ENCODE results near the gene EPN2.
"Not testable (repeated sequence)": the region's sequence is repeated elsewhere in the genome, so short reads cannot be mapped to it uniquely, and the experiment has no call there.

Gene EPN2

DNA sequence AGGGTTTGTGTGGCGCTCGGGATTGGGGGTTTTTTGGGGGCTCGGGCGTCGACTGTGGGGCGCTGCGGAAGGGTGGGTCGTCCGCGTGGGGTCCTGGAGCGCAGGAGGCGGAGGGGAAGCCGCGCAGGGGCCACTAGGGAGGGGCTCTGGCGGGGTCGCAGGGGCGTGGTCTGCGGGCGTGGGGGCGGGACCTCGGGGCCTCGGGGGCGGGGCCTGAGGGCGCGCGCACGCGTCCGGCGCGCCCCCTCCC lies at the start of gene EPN2:
Gene EPN2 (plus strand): TSS at position 228 of the 250 bp plus-strand sequence. CDS start 45,754 bp downstream, outside the sequence.
- DNase-seq (ENCODE audit: low read depth): not testable (repeated sequence)

DNA sequence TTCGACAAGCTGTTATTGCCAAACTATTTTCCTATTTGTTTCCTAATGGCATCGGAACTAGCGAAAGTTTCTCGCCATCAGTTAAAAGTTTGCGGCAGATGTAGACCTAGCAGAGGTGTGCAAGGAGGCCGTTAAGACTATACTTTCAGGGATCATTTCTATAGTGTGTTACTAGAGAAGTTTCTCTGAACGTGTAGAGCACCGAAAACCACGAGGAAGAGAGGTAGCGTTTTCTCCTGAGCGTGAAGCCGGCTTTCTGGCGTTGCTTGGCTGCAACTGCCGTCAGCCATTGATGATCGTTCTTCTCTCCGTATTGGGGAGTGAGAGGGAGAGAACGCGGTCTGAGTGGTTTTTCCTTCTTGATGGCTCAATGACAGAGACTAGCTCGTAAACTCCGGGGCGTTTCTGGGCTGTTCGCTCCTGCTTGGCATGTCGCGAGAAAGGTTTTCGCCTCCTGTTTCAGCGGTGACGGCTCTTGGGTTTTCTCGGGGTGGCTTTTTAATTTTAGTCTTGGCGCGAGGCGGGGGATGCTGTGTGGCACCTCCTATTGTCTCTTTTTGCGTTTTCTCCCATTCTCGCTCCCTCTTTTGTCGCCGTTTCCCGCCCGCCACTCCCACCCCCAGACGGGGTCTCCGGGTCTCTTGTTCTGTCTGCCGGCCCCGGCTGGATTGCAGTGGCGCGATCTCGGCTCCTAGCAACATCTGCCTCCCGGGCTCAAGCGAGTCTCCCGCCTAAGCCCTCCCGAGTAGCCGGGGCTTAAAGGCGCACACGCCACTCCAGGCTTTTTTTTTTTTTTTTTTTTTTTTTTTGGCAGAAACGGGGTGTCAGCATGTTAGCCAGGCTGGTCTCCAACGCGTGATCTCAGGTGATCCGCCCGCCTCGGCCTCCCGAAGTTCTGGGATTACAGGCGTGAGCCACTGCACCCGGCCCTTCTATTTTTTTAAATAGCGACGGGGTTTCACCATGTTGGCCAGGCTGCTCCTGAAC lies 49.0 kb upstream of the EPN2 start:
- not testable (repeated sequence) for DNase-seq (ENCODE audit: low read depth)

DNA sequence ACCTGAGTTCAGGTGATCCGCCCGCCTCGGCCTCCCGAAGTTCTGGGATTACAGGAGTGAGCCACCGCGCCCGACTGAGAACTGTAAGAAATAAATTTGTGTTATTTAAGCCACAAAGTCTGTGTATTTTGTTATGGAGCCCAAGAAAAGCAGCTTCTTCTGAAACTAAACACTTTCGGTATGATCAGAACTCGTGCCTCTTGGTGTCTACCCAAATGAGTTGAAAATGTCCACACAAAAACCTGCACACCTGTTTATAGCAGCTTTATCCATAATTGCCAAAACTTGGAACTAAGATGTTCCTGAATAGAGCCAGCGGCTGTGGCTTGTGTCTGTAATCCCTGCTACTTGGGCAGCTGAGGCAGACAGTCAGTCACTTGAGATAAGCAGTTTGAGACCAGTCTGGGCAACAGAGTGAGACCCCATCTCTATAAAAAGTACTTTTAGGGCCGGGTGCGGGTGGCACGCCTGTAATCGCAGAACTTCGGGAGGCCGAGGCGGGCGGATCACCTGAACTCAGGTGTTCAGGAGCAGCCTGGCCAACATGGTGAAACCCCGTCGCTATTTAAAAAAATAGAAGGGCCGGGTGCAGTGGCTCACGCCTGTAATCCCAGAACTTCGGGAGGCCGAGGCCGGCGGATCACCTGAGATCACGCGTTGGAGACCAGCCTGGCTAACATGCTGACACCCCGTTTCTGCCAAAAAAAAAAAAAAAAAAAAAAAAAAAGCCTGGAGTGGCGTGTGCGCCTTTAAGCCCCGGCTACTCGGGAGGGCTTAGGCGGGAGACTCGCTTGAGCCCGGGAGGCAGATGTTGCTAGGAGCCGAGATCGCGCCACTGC lies 48.1 kb upstream of the EPN2 start:
- DNase-seq (ENCODE audit: low read depth): not testable (repeated sequence)

DNA sequence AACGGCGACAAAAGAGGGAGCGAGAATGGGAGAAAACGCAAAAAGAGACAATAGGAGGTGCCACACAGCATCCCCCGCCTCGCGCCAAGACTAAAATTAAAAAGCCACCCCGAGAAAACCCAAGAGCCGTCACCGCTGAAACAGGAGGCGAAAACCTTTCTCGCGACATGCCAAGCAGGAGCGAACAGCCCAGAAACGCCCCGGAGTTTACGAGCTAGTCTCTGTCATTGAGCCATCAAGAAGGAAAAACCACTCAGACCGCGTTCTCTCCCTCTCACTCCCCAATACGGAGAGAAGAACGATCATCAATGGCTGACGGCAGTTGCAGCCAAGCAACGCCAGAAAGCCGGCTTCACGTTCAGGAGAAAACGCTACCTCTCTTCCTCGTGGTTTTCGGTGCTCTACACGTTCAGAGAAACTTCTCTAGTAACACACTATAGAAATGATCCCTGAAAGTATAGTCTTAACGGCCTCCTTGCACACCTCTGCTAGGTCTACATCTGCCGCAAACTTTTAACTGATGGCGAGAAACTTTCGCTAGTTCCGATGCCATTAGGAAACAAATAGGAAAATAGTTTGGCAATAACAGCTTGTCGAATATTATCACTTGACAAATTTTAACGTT lies 47.3 kb upstream of the EPN2 start:
- DNase-seq (ENCODE audit: low read depth): not testable (repeated sequence)

DNA sequence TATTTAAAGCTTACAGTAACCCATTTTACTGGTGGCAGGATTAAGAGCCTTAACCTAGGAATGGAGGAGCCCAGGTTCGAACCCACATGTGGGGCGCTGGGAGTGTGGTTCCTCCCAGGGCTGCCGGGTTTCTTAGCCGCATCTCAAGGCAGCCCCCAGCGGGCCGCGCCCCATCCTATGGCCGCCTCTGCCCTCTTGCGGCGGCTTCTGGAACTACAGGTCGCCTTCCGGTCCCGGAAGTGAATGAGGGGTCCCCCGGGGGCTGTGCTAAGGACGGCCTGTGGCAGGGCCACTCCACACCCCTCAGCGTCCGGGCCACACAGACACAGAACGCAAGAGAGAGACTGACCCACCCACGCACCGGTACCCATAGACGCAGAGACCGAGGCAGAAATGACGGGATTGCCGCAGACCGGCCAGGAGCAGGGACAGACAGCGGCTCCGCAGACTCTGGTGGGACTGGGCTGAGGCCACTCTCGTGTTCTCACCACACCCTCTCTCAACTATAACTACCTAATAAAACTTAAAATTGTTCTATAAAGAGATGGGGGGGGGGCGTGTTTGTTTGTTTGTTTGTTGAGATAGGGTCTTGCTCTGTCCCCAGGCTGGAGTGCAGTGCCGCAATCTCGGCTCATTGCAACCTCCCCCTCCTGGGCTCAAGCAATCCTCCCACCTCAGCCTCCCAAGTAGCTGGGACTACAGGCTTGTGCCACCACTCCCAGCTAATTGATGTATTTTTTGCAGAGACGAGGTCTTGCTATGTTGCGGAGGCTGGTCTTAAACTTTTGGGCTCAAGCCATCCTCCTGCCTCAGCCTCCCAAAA lies 40.6 kb upstream of the EPN2 start:
- peak; percentile 4 for DNase-seq (ENCODE audit: low read depth)

DNA sequence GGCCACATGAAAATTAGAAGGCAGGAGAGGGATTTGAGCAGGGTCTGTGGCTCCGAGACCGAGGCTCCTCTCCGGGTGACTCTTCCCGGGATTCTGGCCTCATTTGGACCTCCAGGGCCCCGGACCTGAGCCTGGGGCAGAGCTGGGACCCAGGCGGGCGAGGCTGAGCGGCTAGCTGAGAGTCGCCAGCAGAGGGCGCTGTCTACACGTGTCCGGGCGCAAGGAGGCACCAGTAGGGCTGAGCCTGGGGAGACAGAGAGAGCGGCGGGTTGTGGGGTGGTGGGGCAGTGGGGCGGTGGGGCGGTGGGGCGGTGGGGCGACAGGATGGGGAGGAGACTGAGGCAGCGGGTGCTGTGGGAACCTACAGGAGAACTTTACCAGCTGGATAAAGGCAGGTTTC lies 34.7 kb upstream of the EPN2 start:
- DNase-seq (ENCODE audit: low read depth): not testable (repeated sequence)

DNA sequence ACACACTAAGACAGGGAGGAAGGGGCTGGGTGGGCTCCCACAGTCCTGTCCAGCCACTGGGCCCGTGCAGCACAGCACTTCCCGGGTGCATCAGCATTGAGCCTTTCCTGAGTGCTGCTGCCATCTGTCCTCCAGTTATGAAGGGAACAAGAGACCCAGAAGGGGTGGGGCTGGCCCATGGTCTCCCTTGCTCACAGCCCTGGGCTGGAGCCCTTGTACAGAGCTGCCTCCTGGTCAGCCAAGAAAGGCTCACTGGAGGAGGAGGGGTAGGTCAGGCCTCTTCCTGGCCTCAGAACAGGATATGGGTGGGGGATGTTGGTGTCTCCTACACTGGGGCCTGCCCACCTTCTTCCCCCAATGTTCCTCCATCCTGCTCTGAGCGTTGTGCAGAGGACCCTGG lies 33.7 kb upstream of the EPN2 start:
- not testable (repeated sequence) for DNase-seq (ENCODE audit: low read depth)

DNA sequence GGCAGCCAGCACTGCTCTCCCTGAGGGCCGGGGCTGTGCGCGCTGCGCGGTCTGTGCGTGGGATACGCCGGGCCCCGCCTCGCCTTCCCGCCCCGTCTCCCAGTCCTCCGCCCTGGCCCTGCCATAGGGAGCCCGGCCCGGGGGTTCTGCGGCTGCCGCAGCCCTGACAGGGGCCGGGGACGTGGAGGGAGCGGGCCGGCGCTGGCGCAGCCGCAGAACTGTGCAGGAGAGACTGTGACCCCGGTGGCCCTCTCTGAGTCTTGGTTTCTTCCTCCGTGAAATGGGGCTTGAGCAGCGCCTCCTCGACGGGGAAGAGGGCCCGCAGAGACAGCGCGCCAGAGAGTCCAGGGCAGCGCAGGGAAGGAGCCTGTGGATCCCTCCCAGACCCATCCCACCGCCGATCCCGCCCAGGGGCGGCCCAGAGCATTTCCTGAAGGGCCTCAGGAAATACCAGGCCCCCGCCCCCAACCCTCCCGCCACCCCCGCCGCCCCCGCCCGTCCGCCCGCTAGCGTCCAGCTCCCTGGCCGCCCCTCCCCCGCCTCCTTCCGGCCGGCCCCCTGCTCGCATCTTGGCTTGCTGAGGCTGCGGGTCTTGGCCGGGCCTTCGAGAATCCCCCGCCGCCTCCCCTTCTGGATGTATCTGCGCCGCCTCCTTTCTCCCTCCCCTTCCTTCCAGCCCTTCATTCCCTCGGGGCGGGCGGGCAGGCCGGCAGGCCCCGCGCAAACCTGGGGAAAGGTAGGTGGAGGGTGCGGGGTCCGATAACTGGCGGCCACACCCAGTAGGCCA lies 21.9 kb upstream of the EPN2 start:
- not testable (repeated sequence) for DNase-seq (ENCODE audit: low read depth)

DNA sequence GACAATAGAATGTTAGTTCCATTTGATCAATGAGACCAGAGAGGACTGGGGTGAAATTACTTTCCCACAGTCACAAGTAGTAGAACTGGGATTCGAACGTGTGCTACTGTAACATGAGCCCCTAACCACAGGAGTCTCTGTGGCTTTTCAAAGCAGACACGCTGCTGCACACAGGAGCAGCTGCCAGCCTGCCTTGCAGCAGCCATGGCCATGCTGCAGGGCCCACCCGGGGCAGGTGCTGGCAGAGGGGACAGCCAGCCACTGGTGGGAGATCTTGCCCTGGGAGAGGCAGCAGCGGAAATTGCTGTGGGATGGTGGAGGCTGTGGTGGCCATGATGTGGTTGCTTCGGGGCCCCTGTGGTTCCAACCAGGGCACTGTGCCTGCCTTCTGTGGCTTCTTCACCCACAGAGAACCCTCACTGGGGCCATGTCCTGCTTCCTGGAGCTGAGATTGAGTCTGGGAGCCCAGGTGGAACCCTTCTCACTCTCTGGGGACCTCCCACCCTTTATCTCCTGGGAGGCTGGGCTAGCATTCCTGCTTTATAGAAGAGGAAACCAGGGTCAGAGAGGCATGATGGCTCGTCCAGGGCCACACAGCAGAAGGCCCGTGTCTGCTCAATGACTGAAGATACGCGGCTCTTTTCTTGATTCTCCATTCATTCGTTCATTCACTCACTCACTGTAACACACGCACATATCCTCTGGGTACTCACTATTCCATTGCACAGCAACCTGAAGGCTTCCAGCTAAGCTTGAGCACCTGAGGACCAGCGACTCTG lies 20.8 kb upstream of the EPN2 start:
- DNase-seq (ENCODE audit: low read depth): not testable (repeated sequence)

DNA sequence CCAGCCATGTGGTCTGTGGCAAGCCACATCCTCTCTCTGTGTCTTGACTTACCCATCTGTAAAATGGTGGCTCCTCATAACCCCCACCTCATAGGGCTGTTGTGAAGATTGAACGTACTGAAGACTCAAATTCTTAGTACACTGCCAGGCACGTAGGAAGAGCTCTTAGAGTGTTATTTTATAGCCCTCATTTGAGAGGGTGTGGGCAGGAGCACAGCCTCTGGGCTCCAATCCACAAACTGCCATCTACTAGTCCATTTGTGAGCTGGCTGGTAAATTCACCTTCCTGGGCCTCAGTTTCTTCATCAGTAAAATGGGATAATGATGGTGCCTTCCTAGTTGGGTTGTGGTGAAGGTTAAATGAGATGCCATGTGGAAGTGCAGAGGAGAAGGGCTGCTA lies 18.3 kb upstream of the EPN2 start:
- DNase-seq (ENCODE audit: low read depth): not testable (repeated sequence)

DNA sequence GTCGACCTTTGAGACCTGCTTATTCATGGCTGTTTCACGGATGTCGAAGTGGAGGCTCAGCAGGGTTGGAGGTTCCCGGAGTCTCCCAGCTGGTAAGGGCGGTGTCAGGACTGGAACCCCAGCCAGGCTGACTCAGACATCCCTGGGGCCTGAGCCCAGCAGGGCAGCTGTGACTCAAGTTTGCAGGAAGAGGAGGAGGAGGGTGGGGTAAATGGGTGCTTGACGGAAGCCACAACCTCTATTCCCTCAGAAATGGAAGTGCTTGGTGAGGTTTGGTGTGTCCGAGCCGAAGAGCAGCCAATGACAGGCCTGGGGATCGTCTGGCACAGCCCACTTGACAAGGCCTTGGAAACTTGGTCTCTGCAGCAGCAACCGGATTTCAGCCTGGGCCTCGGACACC lies 17.8 kb upstream of the EPN2 start:
- DNase-seq (ENCODE audit: low read depth): not testable (repeated sequence)

DNA sequence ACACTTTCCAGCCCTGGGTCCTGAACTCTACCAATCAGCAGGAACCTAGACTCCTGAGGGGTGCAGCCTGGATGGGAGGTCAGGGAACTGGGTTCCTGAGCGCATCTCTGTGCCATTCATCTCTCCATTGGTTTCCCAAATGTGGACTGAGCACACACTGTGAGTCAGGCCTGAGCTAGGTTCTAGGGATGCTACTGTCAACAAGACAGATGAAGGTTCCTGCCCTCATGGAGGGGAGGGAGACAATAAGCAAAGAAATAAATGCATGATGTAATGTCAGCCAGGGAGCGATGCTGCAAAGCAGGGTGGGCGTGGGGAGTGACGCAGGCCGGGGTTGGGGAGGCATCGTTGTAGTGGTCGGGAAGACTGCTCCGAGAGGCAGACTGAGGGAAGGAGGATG lies 17.0 kb upstream of the EPN2 start:
- not testable (repeated sequence) for DNase-seq (ENCODE audit: low read depth)

DNA sequence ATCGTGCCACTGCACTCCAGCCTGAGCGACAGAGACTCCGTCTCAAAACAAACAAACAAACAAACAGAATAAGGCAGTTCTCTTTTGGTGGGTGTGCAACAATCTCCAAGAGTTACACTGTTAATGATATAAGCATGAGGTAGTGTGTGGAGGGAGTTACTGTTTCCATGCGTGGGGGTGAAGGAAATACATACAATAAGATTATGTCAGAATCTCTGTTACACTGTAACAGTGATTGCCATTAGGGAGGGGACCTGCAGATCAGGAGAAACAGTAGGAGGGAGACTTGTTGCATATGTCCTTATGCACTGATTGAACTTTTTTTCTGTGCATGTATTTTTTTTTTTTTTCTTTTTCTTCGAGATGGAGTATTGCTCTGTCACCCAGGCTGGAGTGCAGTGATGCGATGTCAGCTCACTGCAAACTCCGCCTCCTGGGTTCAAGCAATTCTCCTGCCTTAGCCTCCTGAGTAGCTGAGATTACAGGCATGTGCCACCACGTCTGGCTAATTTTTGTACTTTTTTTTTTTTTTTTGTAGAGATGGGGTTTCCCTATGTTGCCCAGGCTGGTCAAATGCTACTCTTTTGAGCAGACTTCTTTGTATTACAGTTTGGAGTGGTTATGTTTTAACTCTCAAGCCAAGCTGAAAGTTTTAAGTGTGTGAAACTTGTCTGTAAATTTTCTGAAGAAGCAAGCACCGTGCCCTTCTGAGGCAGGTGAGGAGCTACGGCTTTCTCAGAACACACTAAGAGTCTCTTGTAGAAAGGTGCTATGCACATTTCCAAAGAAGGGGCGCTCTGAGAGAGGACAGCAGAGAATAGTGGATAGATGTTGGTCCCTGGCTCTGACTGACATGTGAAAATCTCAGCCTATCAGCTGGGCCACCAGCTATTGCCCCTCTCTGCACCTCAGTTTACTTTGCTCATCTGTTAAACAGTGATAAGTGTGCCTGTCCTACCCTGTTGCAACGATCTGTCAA lies 10.3 kb upstream of the EPN2 start:
- DNase-seq (ENCODE audit: low read depth): not testable (repeated sequence)

DNA sequence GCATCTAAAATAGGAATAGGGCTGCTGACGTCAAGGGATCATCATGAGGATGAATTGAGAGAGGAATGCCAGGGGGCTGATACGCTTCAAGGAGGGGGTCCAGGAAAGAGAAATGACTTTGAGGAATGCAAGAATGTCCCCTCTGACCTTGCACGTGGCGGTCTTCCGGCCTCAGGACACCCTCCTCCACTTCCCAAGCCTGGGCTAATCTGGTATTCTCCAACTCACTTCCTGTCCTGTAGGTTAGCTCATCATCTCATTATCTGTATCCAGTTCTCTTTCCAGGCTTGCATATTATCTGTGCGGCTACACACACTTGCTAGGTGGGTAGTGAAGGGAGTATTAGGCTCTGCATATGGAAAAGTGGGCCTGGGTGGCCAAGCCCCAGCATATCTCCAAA lies 2.5 kb upstream of the EPN2 start:
- not testable (repeated sequence) for DNase-seq (ENCODE audit: low read depth)

DNA sequence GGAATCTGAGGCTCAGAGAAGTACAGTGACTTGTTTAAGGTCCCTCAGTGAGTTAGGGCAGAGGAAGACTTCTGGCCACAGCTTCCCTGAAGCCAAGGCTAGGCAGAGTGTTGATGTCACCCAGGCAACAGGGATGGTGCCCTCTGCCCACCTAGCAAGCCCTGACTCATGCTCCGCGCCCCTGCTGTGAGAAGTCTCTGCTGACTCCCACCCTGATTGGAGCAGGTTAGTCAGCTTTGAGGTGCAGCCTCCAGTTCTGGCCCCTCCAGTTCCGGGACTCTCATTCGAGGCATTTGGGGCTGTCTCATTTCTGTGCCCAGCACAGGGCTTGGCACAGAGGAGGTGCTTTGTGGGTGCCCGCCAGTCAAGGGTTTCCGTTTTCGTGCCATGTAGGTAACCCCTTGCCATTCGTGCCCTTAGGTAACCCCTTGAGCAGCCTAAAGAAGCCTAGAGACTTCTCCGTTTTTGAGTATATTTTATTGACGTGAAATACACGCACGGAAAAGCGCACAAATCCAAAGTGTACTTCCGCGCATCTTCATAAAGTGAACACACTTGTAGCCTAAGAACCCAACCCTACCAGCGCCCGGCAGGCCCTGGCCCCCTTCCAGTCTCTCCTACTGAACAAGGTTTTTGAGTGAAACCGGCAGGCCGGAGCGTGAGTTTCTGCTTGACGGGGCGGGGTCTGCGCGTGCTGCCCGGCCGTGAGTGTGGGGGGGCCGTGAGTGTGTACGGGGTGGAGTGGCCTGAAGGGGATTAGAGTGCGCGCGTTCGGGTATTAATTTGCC lies 621 bp upstream of the EPN2 start:
- DNase-seq (ENCODE audit: low read depth): not testable (repeated sequence)

DNA sequence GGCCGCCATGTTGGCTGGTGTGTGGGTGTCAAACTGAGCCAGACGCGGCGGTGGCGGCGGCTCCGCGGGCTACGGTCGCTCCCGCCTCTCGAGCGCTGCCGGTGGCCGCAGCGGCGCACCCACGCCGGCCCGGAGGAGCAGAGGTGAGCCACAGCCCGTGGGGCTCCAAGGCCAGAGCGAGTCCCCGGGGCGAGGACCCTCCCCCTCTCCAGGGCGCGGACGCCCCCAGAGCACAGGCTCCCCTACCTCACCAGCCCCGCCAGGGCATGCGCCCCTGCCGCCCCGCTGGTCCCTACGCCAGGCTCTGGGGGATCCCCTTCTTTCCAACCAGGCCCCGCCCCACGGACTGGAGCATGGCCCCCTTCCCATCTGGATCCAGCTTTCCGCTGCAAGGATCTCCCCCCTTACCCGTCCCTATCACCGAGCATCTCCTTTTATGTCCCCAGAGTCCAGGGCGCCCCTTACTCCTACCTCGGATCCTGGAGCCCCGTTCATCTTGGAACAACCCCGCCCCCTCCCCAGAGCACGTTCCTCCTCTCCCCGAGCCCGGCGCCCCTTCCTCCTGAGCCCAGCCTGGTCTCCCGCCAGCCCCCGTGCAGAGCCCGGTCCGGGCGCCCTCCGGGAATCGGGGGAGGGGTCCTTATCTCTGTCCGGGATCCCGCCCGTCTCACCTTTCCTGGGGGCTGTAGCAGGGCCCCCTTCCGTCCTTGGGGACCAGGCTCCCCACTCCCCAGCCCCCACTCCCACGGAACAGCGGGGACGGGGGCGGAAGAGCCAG lies 412 bp downstream of the EPN2 start:
- DNase-seq (ENCODE audit: low read depth): peak; percentile 55

DNA sequence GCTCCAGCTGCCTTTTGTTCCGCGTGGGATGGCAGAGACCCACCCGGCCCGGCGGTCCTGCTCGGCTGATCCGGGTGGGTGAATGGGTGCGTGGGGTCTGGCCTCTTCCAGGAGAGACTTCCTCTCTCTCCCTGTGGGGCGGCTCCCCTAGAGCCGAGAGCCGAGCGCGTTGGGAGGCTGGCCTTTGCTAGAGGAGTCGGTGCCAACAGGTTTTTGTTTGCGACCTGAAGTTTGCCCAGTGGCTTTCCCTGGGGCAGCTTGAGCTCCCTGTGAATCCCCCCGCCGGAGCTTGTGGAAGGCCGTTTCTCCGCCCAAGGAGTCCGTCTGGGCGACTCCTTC lies 970 bp downstream of the EPN2 start:
- no peak for DNase-seq (ENCODE audit: low read depth)
